H1 (cell line): ENCODE measurements around the gene BSPRY. TPM values are rescaled to one million over a fixed set of nuclear protein-coding genes. Genes with fewer than 3 reads are reported as not detected.
A peak's percentile ranks its signal among the peaks of the same experiment; 100 is the strongest.

Source experiments
- CTCF ChIA-PET: fragments of 300-600 bp; sonication (Branson Sonifier 250); formaldehyde crosslinking; loops from one replicate; lab custom pipeline; 2021; ENCODE audit not compliant: partially characterized antibody; lab: Charles Lee
- POLR2A ChIA-PET: fragments of 300-600 bp; sonication (Branson Sonifier 250); formaldehyde crosslinking; loops from one replicate; lab custom pipeline; 2021; ENCODE audit warnings: inconsistent platforms; ENCODE audit not compliant: partially characterized antibody; lab: Charles Lee
- DNase-seq, 2 experiments: peaks; one replicate each; pipeline versions ENCODE4 v3.0.0 to v3.0.0-alpha.2; 2010 to 2022; ENCODE audit warnings: low spot score in 2 of 2, low read depth in 1 of 2, mixed read lengths in 1 of 2
- FAIRE-seq: peaks from 2 replicates; lab custom pipeline; 2011; peaks lifted over from hg19 to GRCh38; lab: Jason Lieb, UNC
- H2AFZ ChIP-seq: 2 replicates; pipeline ENCODE4 v1.8.1; 2012; ENCODE audit warnings: low read length, inconsistent platforms
- H2AK5ac ChIP-seq: 2 replicates; pipeline ENCODE4 v1.6.1; 2013; ENCODE audit warnings: low read depth, low read length
- H2BK120ac ChIP-seq: replicated peaks from 2 replicates; pipeline ENCODE3; 2013; ENCODE audit warnings: low read depth, low read length, inconsistent platforms
- H2BK12ac ChIP-seq: 2 replicates; pipeline ENCODE4 v1.6.1; 2013; ENCODE audit warnings: low read depth, low read length
- H2BK15ac ChIP-seq: 2 replicates; pipeline ENCODE4 v1.6.1; 2013; ENCODE audit warnings: low read length
- H2BK20ac ChIP-seq: 2 replicates; pipeline ENCODE4 v1.6.1; 2013; ENCODE audit warnings: low read length
- H2BK5ac ChIP-seq: 2 replicates; pipeline ENCODE4 v1.6.1; 2013; ENCODE audit warnings: low read depth, low read length
- H3K14ac ChIP-seq: 2 replicates; pipeline ENCODE4 v1.6.1; 2013; ENCODE audit warnings: inconsistent platforms; ENCODE audit not compliant: insufficient read length
- H3K18ac ChIP-seq: 2 replicates; pipeline ENCODE4 v1.6.1; 2013; ENCODE audit warnings: low read length; ENCODE audit errors: extremely low read depth
- H3K23ac ChIP-seq: 2 replicates; pipeline ENCODE4 v1.6.1; 2013; ENCODE audit warnings: inconsistent platforms; ENCODE audit not compliant: insufficient read length
- H3K23me2 ChIP-seq: 2 replicates; pipeline ENCODE4 v1.6.1; 2013; ENCODE audit warnings: low read depth, low read length
- H3K27ac ChIP-seq: 2 replicates; pipeline ENCODE4 v1.6.1; 2011; ENCODE audit warnings: low read depth, low read length, inconsistent platforms
- H3K27me3 ChIP-seq, 4 experiments: replicated peaks in 1 of 4; 1 replicate in 1 of 4; 2 replicates in 3 of 4; pipeline versions ENCODE4 v1.6.1 to v1.8.1; 2011 to 2013; ENCODE audit warnings: low read length in 3 of 4, mild to moderate bottlenecking in 3 of 4, inconsistent platforms in 2 of 4, mixed read lengths in 2 of 4, moderate library complexity in 1 of 4; ENCODE audit not compliant: control insufficient read depth in 3 of 4, insufficient read depth in 3 of 4; ENCODE audit errors: extremely low read depth in 1 of 4
- H3K36me3 ChIP-seq, 4 experiments: 2 replicates each; pipeline versions ENCODE4 v1.6.1 to v1.8.1; 2011 to 2013; ENCODE audit warnings: mild to moderate bottlenecking in 4 of 4, low read length in 3 of 4, moderate library complexity in 2 of 4, control low read depth in 1 of 4, inconsistent platforms in 1 of 4; ENCODE audit not compliant: insufficient read depth in 4 of 4, control insufficient read depth in 2 of 4
- H3K4ac ChIP-seq: replicated peaks from 2 replicates; pipeline ENCODE3; 2013; ENCODE audit warnings: low read length, low read depth, mixed read lengths, inconsistent platforms; ENCODE audit not compliant: insufficient read length
- H3K4me1 ChIP-seq, 4 experiments: replicated peaks in 1 of 4; 1 replicate in 1 of 4; 2 replicates in 3 of 4; pipeline versions ENCODE4 v1.6.1 to v1.8.1; 2011 to 2013; ENCODE audit warnings: low read length in 3 of 4, inconsistent platforms in 2 of 4, mixed read lengths in 1 of 4; ENCODE audit not compliant: insufficient read depth in 4 of 4, control insufficient read depth in 3 of 4
- H3K4me2 ChIP-seq, 2 experiments: 2 replicates each; pipeline versions ENCODE4 v1.6.1 to v1.8.1; 2011 to 2013; ENCODE audit warnings: low read depth in 2 of 2, low read length in 2 of 2, control low read depth in 1 of 2, inconsistent platforms in 1 of 2, mild to moderate bottlenecking in 1 of 2; ENCODE audit not compliant: insufficient read depth in 1 of 2
- H3K4me3 ChIP-seq, 4 experiments: fragments of 200-600, 300-600 bp in 1 of 4; sonication (generic), shearing (Covaris generic), sonication (Bioruptor Twin) in 1 of 4; 2 replicates each; pipeline versions ENCODE4 v1.5.1 to v1.8.1; 2011 to 2016; ENCODE audit warnings: low read length in 4 of 4, low read depth in 3 of 4, control low read depth in 2 of 4, inconsistent platforms in 2 of 4, mild to moderate bottlenecking in 2 of 4, mixed read lengths in 1 of 4, moderate library complexity in 1 of 4; ENCODE audit not compliant: insufficient read depth in 2 of 4; ENCODE audit errors: extremely low read depth in 1 of 4
- H3K56ac ChIP-seq: replicated peaks from 2 replicates; pipeline ENCODE3; 2013; ENCODE audit warnings: low read depth, mild to moderate bottlenecking, mixed read lengths, low read length, inconsistent platforms; ENCODE audit not compliant: insufficient read length
- H3K79me1 ChIP-seq: 2 replicates; pipeline ENCODE4 v1.6.1; 2013; ENCODE audit warnings: low read depth, low read length, control low read depth
- H3K79me2 ChIP-seq, 2 experiments: 2 replicates each; pipeline versions ENCODE4 v1.6.1 to v1.8.1; 2012 to 2013; ENCODE audit warnings: low read length in 2 of 2, mild to moderate bottlenecking in 2 of 2, inconsistent platforms in 1 of 2; ENCODE audit not compliant: insufficient read depth in 2 of 2, control insufficient read depth in 1 of 2
- H3K9ac ChIP-seq, 4 experiments: replicated peaks in 1 of 4; 1 replicate in 1 of 4; 2 replicates in 3 of 4; pipeline versions ENCODE4 v1.6.1 to v1.8.1; 2011 to 2013; ENCODE audit warnings: low read depth in 3 of 4, low read length in 3 of 4, control low read depth in 2 of 4, mild to moderate bottlenecking in 2 of 4, moderate library complexity in 2 of 4, inconsistent platforms in 1 of 4; ENCODE audit errors: extremely low read depth in 1 of 4
- H3K9me3 ChIP-seq, 2 experiments: 2 replicates each; pipeline versions ENCODE4 v1.6.1 to v1.8.1; 2012 to 2013; ENCODE audit warnings: mild to moderate bottlenecking in 2 of 2, moderate library complexity in 2 of 2, control low read depth in 1 of 2, inconsistent platforms in 1 of 2, low read depth in 1 of 2, low read length in 1 of 2, mixed read lengths in 1 of 2; ENCODE audit not compliant: insufficient read depth in 2 of 2
- H4K20me1 ChIP-seq, 2 experiments: replicated peaks in 1 of 2; 2 replicates each; pipeline versions ENCODE3 to v1.8.1; 2011 to 2013; ENCODE audit warnings: inconsistent platforms in 2 of 2, low read length in 2 of 2, mild to moderate bottlenecking in 1 of 2; ENCODE audit not compliant: insufficient read depth in 2 of 2, control insufficient read depth in 1 of 2
- H4K5ac ChIP-seq: 2 replicates; pipeline ENCODE4 v1.6.1; 2013; ENCODE audit warnings: low read length, low read depth, mixed read lengths, inconsistent platforms; ENCODE audit not compliant: insufficient read length
- H4K8ac ChIP-seq: 2 replicates; pipeline ENCODE4 v1.8.0; 2013; ENCODE audit warnings: mild to moderate bottlenecking, moderate library complexity, low read length, inconsistent platforms; ENCODE audit not compliant: insufficient read depth; ENCODE audit errors: extremely low read depth
- H4K91ac ChIP-seq: replicated peaks from 2 replicates; pipeline ENCODE3; 2013; ENCODE audit warnings: low read length, mixed read lengths, inconsistent platforms; ENCODE audit not compliant: insufficient read length
- CTBP2 ChIP-seq: IDR thresholded peaks from 2 replicates; pipeline ENCODE4 v1.7.0; 2011; ENCODE audit warnings: borderline replicate concordance, mild to moderate bottlenecking, moderate library complexity, mixed read lengths, low read length; ENCODE audit not compliant: insufficient read depth, insufficient read length
- FOSL1 ChIP-seq: IDR thresholded peaks from 2 replicates; pipeline ENCODE4 v1.6.1; 2011; ENCODE audit warnings: mild to moderate bottlenecking, low read depth, low read length, moderate library complexity; ENCODE audit not compliant: insufficient read depth
- JUN ChIP-seq: IDR thresholded peaks from 2 replicates; pipeline ENCODE4 v1.6.1; 2011; ENCODE audit warnings: low read depth, mild to moderate bottlenecking, improper control_type of control experiment, low read length
- KDM4A ChIP-seq: IDR thresholded peaks from one replicate; pipeline ENCODE4 v1.7.1; 2012; ENCODE audit warnings: low read depth, mild to moderate bottlenecking, moderate library complexity, low read length, inconsistent platforms; ENCODE audit not compliant: severe bottlenecking
- PHF8 ChIP-seq: fragments of 200-600 bp; sonication (generic); conservative IDR thresholded peaks from 2 replicates; pipeline ENCODE4 v1.7.1; 2012; ENCODE audit warnings: low read depth, mild to moderate bottlenecking, inconsistent platforms, low read length, moderate library complexity
- POLR2A ChIP-seq, 2 experiments: IDR thresholded peaks; 1 replicate in 1 of 2; 2 replicates in 1 of 2; pipeline ENCODE4 v1.6.1; 2011; ENCODE audit warnings: low read depth in 2 of 2, low read length in 2 of 2, mild to moderate bottlenecking in 2 of 2; ENCODE audit errors: control extremely low read depth in 1 of 2
- POLR2AphosphoS5 ChIP-seq: IDR thresholded peaks from 2 replicates; pipeline ENCODE4 v1.6.1; 2011; ENCODE audit warnings: low read depth, low read length
- RFX5 ChIP-seq: IDR thresholded peaks from 2 replicates; pipeline ENCODE4 v1.6.1; 2011; ENCODE audit warnings: low read depth, low read length, improper control_type of control experiment, borderline replicate concordance
- RNF2 ChIP-seq: fragments of 200-900, 300-1000 bp; sonication (generic); IDR thresholded peaks from 2 replicates; pipeline ENCODE4 v1.7.1; 2016; ENCODE audit warnings: borderline replicate concordance, low read depth, mild to moderate bottlenecking, antibody characterized with exemption, low read length; ENCODE audit not compliant: poor library complexity, severe bottlenecking; ENCODE audit errors: missing control alignments
- SUZ12 ChIP-seq: fragments of 200-600 bp; sonication (generic); IDR thresholded peaks from 2 replicates; pipeline ENCODE4 v1.6.1; 2012; ENCODE audit warnings: mild to moderate bottlenecking, inconsistent platforms, low read length, moderate library complexity, mixed read lengths
- TAF1 ChIP-seq: IDR thresholded peaks from 2 replicates; pipeline ENCODE4 v1.6.1; 2011; ENCODE audit warnings: mild to moderate bottlenecking, low read depth, low read length
- TAF7 ChIP-seq: optimal IDR thresholded peaks from 2 replicates; pipeline ENCODE3; 2011; ENCODE audit warnings: low read depth, mild to moderate bottlenecking, inconsistent platforms, low read length, moderate library complexity, borderline replicate concordance
- TCF12 ChIP-seq: IDR thresholded peaks from 2 replicates; pipeline ENCODE4 v1.6.1; 2011; ENCODE audit warnings: low read depth, mild to moderate bottlenecking, low read length
- YY1 ChIP-seq: IDR thresholded peaks from 2 replicates; pipeline ENCODE4 v1.6.1; 2011; ENCODE audit warnings: low read depth, mild to moderate bottlenecking, low read length
- WGBS, 2 experiments: shearing (Covaris generic) in 1 of 2; methylation state at CpG; one replicate each; pipeline versions ENCODE4 v1.1.6 to v1.1.7; 2013 to 2015; ENCODE audit warnings: low lambda C conversion rate in 2 of 2, mixed read lengths in 2 of 2, inconsistent platforms in 1 of 2, low coverage in 1 of 2, missing lambda C conversion rate in 1 of 2; ENCODE audit not compliant: insufficient replicate concordance in 2 of 2, insufficient coverage in 1 of 2, insufficient read length in 1 of 2; ENCODE audit errors: extremely low coverage in 1 of 2, missing lambda C conversion rate in 1 of 2; 5-methylcytosine and 5-hydroxymethylcytosine counted together
- polyA plus RNA-seq, 7 experiments: library from polyadenylated mRNA; depleted of rRNA in 3 of 7; stranded (reverse) in 5 of 7; unstranded in 2 of 7; fragments of >200 nt in 5 of 7; fragments of 200-250 nt in 2 of 7; gene quantifications; 1 replicate in 5 of 7; 2 replicates in 1 of 7; 4 replicates in 1 of 7; pipeline versions ENCODE4 v1.2.1 to v1.2.3, GENCODE V29; 2011 to 2013; ENCODE audit warnings: missing spikeins in 2 of 7, mixed read lengths in 2 of 7
- total RNA-seq: library from RNA; stranded (reverse); fragmentation: NEBNext Ultra II Directional; extraction: Animal tissue kit (Norgen Biotek cat#: 25700); gene quantifications from 2 replicates; pipeline ENCODE4 v1.2.1, GENCODE V29; 2021

Gene BSPRY
- total and polyA plus RNA-seq, 2 of the 8 experiments (the other 6 are each of a cell fraction or from before 2014, with no cell fraction given), result 5.5 to 10.9 TPM

GRCh38 chr9:113380869-113381378 is 31.6 kb downstream of the BSPRY start:
- Histone ChIP-seq H3K27me3 (no peaks in the 10 kb centered on the region; a peak in 1 of 7 replicates), H4K5ac (no peak overlapping the region), H3K23ac (no peak overlapping the region), H3K14ac (no peak overlapping the region), H2AK5ac (no peak overlapping the region), H3K56ac (no peak overlapping the region), H3K23me2 (peaks cover 3% of the 10 kb centered on the region; the same call in 1 of the 2 replicates), H3K18ac (no peak overlapping the region; the same call in 1 of the 2 replicates), H4K8ac (no peak overlapping the region), H3K27ac (no peak overlapping the region), H2BK15ac (no peak overlapping the region), H3K4ac (no peak overlapping the region), H3K4me3 (no peak overlapping the region), H2BK20ac (no peak overlapping the region), H3K36me3 (no peaks in the 10 kb centered on the region), H3K79me2 (no peaks in the 10 kb centered on the region), H3K4me1 (no peaks in the 10 kb centered on the region; a peak in 1 of 7 replicates), H4K91ac (no peak overlapping the region), H2BK5ac (no peak overlapping the region), H4K20me1 (no peaks in the 10 kb centered on the region), H3K4me2 (0 out of 4 replicates have a peak overlapping the region, but pooled peaks of 1 of the 2 experiments have one; percentile 20), H2BK12ac (no peak overlapping the region), H2AFZ (peak overlapping the region; percentile 78), H3K9me3 (no peaks in the 10 kb centered on the region), H3K79me1 (no peaks in the 10 kb centered on the region), H2BK120ac (no peak overlapping the region), H3K9ac (peak overlapping the region in 1 of 4 experiments; percentile 10; a peak in 1 of 7 replicates)
- CTCF ChIA-PET, result no interaction called here
- 100% methylated on average over 1 of the region's 1 CpG; no CpG with 5 or more reads in 1 of the 2 experiments for WGBS, 2 experiments
- FAIRE-seq (no peak), DNase-seq (no peak)
- POLR2A ChIA-PET, result interaction anchor here (1.2 to 1.6 kb wide), 2 partner anchors 19 to 30 kb away, joined by 3 read pairs; partner anchors contain the start of genes C9orf43 and POLE3
- no peak for TF ChIP-seq JUN
- TF ChIP-seq CTBP2, result no peak
- no peak for TF ChIP-seq TAF1
- TF ChIP-seq POLR2AphosphoS5, result no peak
- TF ChIP-seq RNF2, result no peak
- TF ChIP-seq RFX5, result no peak
- no peak for TF ChIP-seq SUZ12
- TF ChIP-seq TCF12, result no peak
- no peak for TF ChIP-seq PHF8
- no peak for TF ChIP-seq KDM4A
- no peak for TF ChIP-seq YY1
- TF ChIP-seq TAF7, result no peak
- TF ChIP-seq FOSL1, result no peak
- no peak for TF ChIP-seq POLR2A (IDR thresholded peaks at IDR 0.05; ENCODE audit: control extremely low read depth in 1 of 2, low read depth in 2 of 2, low read length in 2 of 2)
